AG04450 (cell line): ENCODE results near the gene MYO5C. TPM values are rescaled to one million over a fixed set of nuclear protein-coding genes. Genes with fewer than 3 reads are reported as not detected.
A peak's percentile ranks its signal among the peaks of the same experiment; 100 is the strongest.

ENCODE experiments used
- CTCF ChIA-PET: fragments of 300-600, 350-600 bp; formaldehyde crosslinking; extraction: SDS; loops from one replicate; lab custom pipeline; 2022; ENCODE audit warnings: antibody characterized with exemption, inconsistent platforms; lab: Charles Lee
- POLR2A ChIA-PET: fragments of 350-600 bp; formaldehyde crosslinking; extraction: SDS; loops from one replicate; lab custom pipeline; 2021; ENCODE audit warnings: antibody characterized with exemption, inconsistent platforms; lab: Yijun Ruan, JAX
- DNase-seq: peaks from one replicate; pipeline ENCODE4 v3.0.0-alpha.2; 2011; ENCODE audit warnings: low read depth, low spot score
- H3K27ac ChIP-seq: one replicate; pipeline ENCODE4 v1.5.1; 2012; ENCODE audit warnings: low read depth, low read length, control low read depth
- H3K27me3 ChIP-seq: one replicate; pipeline ENCODE4 v1.6.0; 2012; ENCODE audit warnings: low read length; ENCODE audit not compliant: control insufficient read depth, insufficient read depth
- H3K4me3 ChIP-seq: 2 replicates; pipeline ENCODE4 v1.5.1; 2011; ENCODE audit warnings: mild to moderate bottlenecking, low read depth, low read length, control low read depth
- H3K9me3 ChIP-seq: 2 replicates; pipeline ENCODE4 v1.5.1; 2012; ENCODE audit warnings: low read length; ENCODE audit not compliant: control insufficient read depth, insufficient read depth
- CTCF ChIP-seq: IDR thresholded peaks from 2 replicates; pipeline ENCODE4 v1.5.1; 2011; ENCODE audit warnings: low read depth, low read length, control low read depth, inconsistent platforms
- polyA minus RNA-seq: library from RNA; depleted of rRNA, polyadenylated mRNA; stranded (reverse); fragments of >200 nt; gene quantifications from 2 replicates; pipeline ENCODE4 v1.2.3, GENCODE V29; 2011; rRNA and poly(A)+ RNA removed
- polyA plus RNA-seq: library from polyadenylated mRNA; depleted of rRNA; stranded (reverse); fragments of >200 nt; gene quantifications from 2 replicates; pipeline ENCODE4 v1.2.3, GENCODE V29; 2011; rRNA removed

MYO5C gene, protein sequence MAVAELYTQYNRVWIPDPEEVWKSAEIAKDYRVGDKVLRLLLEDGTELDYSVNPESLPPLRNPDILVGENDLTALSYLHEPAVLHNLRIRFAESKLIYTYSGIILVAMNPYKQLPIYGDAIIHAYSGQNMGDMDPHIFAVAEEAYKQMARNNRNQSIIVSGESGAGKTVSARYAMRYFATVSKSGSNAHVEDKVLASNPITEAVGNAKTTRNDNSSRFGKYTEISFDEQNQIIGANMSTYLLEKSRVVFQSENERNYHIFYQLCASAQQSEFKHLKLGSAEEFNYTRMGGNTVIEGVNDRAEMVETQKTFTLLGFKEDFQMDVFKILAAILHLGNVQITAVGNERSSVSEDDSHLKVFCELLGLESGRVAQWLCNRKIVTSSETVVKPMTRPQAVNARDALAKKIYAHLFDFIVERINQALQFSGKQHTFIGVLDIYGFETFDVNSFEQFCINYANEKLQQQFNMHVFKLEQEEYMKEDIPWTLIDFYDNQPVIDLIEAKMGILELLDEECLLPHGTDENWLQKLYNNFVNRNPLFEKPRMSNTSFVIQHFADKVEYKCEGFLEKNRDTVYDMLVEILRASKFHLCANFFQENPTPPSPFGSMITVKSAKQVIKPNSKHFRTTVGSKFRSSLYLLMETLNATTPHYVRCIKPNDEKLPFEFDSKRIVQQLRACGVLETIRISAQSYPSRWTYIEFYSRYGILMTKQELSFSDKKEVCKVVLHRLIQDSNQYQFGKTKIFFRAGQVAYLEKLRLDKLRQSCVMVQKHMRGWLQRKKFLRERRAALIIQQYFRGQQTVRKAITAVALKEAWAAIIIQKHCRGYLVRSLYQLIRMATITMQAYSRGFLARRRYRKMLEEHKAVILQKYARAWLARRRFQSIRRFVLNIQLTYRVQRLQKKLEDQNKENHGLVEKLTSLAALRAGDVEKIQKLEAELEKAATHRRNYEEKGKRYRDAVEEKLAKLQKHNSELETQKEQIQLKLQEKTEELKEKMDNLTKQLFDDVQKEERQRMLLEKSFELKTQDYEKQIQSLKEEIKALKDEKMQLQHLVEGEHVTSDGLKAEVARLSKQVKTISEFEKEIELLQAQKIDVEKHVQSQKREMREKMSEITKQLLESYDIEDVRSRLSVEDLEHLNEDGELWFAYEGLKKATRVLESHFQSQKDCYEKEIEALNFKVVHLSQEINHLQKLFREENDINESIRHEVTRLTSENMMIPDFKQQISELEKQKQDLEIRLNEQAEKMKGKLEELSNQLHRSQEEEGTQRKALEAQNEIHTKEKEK (N-terminal part only)
- polyA plus RNA-seq (0.14 and 0.24 TPM in 2 replicates), polyA minus RNA-seq (0.22 and 0.28 TPM in 2 replicates)

- peaks cover 34% of the 10 kb centered on the region for H3K27me3 ChIP-seq
- no peak for DNase-seq
- TF ChIP-seq CTCF = no peak
- H3K9me3 ChIP-seq = no peaks in the 10 kb centered on the region
- H3K27ac ChIP-seq = no peak within 1 kb of the TSS
- CTCF ChIA-PET = no interaction called here
- H3K4me3 ChIP-seq = peak within 1 kb of the TSS; percentile 47
- POLR2A ChIA-PET = no interaction called here
These were observed at the start of gene MYO5C for GRCh38 chr15:52295421-52296001. MYO5C (minus strand) TSS chr15:52295804; CDS start chr15:52295636, 168 bp downstream.

DNA sequence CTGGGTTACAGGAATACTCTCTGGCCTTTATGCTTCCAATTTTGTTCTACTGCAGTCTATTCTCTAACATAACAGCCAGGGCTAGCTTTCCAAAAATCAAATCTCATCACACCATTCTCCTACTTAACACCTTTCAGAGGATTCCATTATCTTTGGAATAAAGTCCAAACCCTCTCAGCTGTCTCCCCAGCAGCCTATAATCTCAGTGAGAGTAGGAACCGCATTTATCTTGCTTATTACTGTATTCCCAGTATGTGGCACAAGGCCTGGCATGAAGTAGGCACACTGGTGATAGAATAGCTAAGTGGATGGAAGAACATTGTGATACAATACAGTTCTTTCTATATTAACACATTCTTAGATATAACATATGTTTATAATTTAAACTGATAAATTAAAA is 49.0 kb upstream of the MYO5C start:
- POLR2A ChIA-PET = no interaction called here
- H3K27ac ChIP-seq = no peak overlapping the region
- no peaks in the 10 kb centered on the region for H3K27me3 ChIP-seq
- DNase-seq = no peak
- CTCF ChIA-PET = no interaction called here
- TF ChIP-seq CTCF = no peak
- no peaks in the 10 kb centered on the region; the same call in 1 of the 2 replicates for H3K9me3 ChIP-seq
- no peak overlapping the region for H3K4me3 ChIP-seq

GRCh38 chr15:52343831-52344230 is 48.2 kb upstream of the MYO5C start:
- CTCF ChIA-PET = interaction anchor here (0.9 to 1.1 kb wide), 2 partner anchors 11 to 16 kb away, joined by 3 read pairs; no protein-coding TSS in a partner anchor
- Histone ChIP-seq H3K9me3 (no peaks in the 10 kb centered on the region; the same call in 1 of the 2 replicates), H3K4me3 (no peak overlapping the region), H3K27me3 (no peaks in the 10 kb centered on the region), H3K27ac (no peak overlapping the region)
- no peak for DNase-seq
- no peak for TF ChIP-seq CTCF
- POLR2A ChIA-PET = no interaction called here

DNA sequence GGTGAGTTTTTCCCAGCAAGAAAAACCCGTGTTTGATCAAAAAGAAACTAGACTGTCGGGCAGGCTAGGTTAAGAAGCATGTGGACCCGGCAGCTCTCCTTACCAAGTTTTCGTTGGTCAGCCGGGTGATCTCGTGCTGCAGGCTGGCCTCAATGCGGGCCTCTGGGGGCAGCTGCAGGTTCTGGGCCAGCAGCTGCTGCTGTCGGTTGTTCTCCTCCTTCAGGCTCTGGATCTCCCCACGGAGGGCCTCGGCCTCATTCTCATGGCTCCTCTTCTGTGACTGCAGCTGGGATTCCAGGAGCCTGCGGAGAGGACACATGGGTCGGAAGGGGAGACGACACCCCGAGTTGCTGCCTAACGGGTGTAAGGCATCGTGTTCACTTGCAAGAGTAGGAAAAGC is 44.5 kb upstream of the MYO5C start:
- no peaks in the 10 kb centered on the region; the same call in 1 of the 2 replicates for H3K9me3 ChIP-seq
- no peak overlapping the region for H3K4me3 ChIP-seq
- no peaks in the 10 kb centered on the region for H3K27me3 ChIP-seq
- POLR2A ChIA-PET = no interaction called here
- H3K27ac ChIP-seq = no peak overlapping the region
- no peak for TF ChIP-seq CTCF
- DNase-seq = no peak
- CTCF ChIA-PET = no interaction called here
